Sigmoid colon (tissue), 7 donors: ENCODE measurements around the gene RELN. TPM values are rescaled to one million over a fixed set of nuclear protein-coding genes. Genes with fewer than 3 reads are reported as not detected.

ENCODE experiments used
- DNase-seq: peaks from one replicate; pipeline ENCODE4 v3.0.0-alpha.2; 2019
- H3K27ac ChIP-seq, 4 donors: fragments of 200-600 bp; sonication (generic); one replicate each; pipeline ENCODE4 v1.5.1; 2016 to 2019; ENCODE audit warnings: mild to moderate bottlenecking in 1 of 4
- H3K27me3 ChIP-seq, 3 donors: fragments of 200-600 bp; sonication (generic); one replicate each; pipeline ENCODE4 v1.5.1; 2019; ENCODE audit warnings: mild to moderate bottlenecking in 1 of 3
- H3K36me3 ChIP-seq, 4 donors: fragments of 200-600 bp; sonication (generic); one replicate each; pipeline ENCODE4 v1.5.1; 2016 to 2019
- H3K4me1 ChIP-seq, 4 donors: fragments of 200-600 bp; sonication (generic); one replicate each; pipeline ENCODE4 v1.5.1; 2017 to 2019
- H3K4me3 ChIP-seq, 4 donors: fragments of 200-600 bp; sonication (generic); one replicate each; pipeline ENCODE4 v1.5.1; 2017 to 2019; ENCODE audit warnings: mild to moderate bottlenecking in 2 of 4, moderate library complexity in 1 of 4
- H3K9me3 ChIP-seq, 4 donors: fragments of 200-600 bp in 3 of 4; sonication (generic) in 3 of 4; one replicate each; pipeline versions ENCODE4 v1.5.1 to v1.6.1; 2013 to 2019
- EP300 ChIP-seq, 4 donors: sonication (generic); formaldehyde crosslinking; IDR thresholded peaks; one replicate each; pipeline ENCODE4 v1.6.1; 2017; ENCODE audit warnings: antibody characterized with exemption in 4 of 4
- POLR2A ChIP-seq, 2 donors: fragments of 450-650 bp; IDR thresholded peaks; one replicate each; pipeline ENCODE4 v1.6.1; 2016; ENCODE audit warnings: antibody characterized with exemption in 2 of 2, mild to moderate bottlenecking in 2 of 2, moderate library complexity in 2 of 2
- POLR2AphosphoS5 ChIP-seq, 4 donors: sonication (generic); formaldehyde crosslinking; IDR thresholded peaks; one replicate each; pipeline ENCODE4 v1.6.1; 2017; ENCODE audit warnings: antibody characterized with exemption in 4 of 4
- WGBS, 2 donors: extraction: QIAGEN DNeasy Blood & Tissue Kit; methylation state at CpG; one replicate each; pipeline ENCODE4 v1.1.7; 2013; 5-methylcytosine and 5-hydroxymethylcytosine counted together
- intact Hi-C: fragments of 100-400 bp; cut with DNase I; formaldehyde crosslinking; loops from one replicate; pipeline ENCODE4 v1.15.1; 2023
- polyA plus RNA-seq, 3 donors: library from polyadenylated mRNA; stranded (reverse); fragments of 200-250 nt; gene quantifications; one replicate each; pipeline ENCODE4 v1.2.3, GENCODE V29; 2013
- total RNA-seq, 4 donors: library from RNA; depleted of rRNA; stranded (reverse); fragments of >200 nt; gene quantifications; one replicate each; pipeline ENCODE4 v1.1.0, GENCODE V29; 2016
- TF ChIP-seq, protein P1 (sequence below), 4 experiments: fragments of 450-650 bp in 3 of 4; fragments of 200-600 bp in 1 of 4; IDR thresholded peaks; one replicate each; pipeline ENCODE4 v1.5.1; 2016 to 2019; ENCODE audit warnings: antibody characterized with exemption in 4 of 4, mild to moderate bottlenecking in 3 of 4, moderate library complexity in 2 of 4
- donor health status: healthy with polysubstance abuse.
- donor health status: Bipolar disorder and iron deficiency.
- donor health status: healthy.

Gene RELN
- total and polyA plus RNA-seq, 7 donors, result under 0.01 to 9.2 (median 4.3) TPM; not detected in 1

DNA sequence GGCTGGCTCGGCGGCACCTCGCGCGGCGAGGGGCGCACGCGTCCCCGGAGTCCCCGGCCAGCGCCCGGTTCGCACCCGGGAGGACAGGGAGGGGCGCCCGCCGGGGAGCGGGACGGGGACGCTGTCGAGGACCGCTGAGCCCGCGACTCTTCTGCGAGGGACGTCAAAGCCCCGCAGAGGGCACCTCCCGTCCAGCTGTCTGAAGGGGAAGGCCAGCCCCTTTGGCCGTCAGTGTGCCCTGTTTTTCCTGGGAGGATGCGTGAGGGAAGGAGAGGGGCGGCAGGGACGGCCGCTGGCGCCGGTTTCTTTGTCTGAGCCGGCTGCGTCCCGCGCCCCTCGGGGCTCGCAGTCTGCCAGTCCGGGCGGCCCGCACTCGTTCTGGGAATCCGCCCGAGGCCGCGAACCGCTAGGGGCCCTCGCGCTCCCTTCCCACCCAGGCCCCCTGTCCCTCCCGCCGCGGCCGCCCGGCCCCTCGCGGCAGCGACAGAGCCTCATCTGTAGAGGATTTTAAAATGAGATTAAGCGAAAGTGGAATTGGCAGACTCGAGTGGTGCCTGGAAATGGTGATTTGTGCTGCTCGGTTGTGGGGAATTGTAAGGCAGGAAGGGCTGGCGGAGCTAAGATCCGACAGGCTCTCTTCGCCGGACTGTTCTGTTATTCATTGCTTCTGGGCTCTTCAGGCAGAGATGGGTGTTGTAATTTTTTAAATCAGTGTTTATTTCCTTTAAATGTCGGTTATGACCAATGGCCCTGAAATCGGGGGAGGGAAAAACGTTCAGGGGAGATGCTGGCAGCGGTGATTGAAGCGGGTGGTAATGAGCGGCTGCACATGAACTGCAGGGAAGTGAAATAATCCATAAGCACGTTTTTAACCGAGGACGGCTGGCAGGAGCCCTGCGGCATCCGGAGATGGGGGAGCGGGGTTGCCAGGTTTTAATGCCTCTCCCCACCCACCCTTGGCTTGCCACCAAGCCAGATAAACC, 618 bp upstream of the RELN start:
- intact Hi-C loops, result no loop called here
- no peak overlapping the region for H3K27ac ChIP-seq
- WGBS, 2 donors, result 2% methylated on average over 80 of the region's 80 CpGs

DNA sequence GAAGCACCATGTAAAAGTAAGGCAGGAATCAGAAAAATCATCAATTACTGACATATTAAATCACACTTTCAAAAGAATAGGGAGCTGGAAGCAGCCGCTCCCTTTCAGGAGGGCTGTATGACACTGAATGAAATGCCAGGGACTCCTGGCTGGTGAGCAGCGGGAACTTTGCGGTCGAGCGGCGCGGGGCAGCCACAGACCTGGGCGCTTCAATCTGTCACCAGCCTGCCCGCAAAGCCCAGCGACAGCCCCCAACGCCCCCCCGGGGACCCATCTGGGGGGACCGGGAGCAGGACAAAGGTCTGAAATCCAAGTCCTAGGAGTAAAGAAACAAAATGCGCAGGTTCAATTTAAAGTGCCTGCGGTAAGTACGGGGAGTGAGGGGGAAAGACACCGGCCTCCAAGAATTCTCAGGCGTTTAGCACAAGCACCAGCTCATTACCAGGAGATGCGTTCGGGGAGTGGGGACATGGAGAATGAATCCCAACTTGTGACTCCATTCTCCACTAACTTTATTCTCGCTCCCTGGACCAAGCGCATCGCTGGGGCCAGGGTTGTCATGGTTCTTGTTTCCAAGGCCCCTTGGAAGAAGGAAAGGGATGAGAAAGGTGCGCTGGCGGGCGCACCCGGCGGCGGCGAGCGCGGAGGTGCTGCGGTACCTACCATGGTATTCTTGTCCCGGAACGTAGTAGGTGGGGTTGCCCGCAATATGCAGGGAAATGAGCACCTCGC, 824 bp downstream of the RELN start:
- no peaks in the 10 kb centered on the region for H3K36me3 ChIP-seq
- H3K9me3 ChIP-seq, result no peaks in the 10 kb centered on the region
- H3K4me1 ChIP-seq, result peaks cover 0 to 20% (median 18%) of the 10 kb centered on the region in 4 donors
- WGBS, 2 donors, result 5 to 8% methylated on average over 37 of the region's 37 CpGs
- intact Hi-C loops, result no loop called here
- DNase-seq, result no peak
- TF ChIP-seq, protein P1, sequence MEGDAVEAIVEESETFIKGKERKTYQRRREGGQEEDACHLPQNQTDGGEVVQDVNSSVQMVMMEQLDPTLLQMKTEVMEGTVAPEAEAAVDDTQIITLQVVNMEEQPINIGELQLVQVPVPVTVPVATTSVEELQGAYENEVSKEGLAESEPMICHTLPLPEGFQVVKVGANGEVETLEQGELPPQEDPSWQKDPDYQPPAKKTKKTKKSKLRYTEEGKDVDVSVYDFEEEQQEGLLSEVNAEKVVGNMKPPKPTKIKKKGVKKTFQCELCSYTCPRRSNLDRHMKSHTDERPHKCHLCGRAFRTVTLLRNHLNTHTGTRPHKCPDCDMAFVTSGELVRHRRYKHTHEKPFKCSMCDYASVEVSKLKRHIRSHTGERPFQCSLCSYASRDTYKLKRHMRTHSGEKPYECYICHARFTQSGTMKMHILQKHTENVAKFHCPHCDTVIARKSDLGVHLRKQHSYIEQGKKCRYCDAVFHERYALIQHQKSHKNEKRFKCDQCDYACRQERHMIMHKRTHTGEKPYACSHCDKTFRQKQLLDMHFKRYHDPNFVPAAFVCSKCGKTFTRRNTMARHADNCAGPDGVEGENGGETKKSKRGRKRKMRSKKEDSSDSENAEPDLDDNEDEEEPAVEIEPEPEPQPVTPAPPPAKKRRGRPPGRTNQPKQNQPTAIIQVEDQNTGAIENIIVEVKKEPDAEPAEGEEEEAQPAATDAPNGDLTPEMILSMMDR (IDR thresholded peaks at IDR 0.05), result no peak
- TF ChIP-seq POLR2A (IDR thresholded peaks at IDR 0.05), result no peak
- no peak for TF ChIP-seq EP300 (IDR thresholded peaks at IDR 0.05)
- TF ChIP-seq POLR2AphosphoS5 (IDR thresholded peaks at IDR 0.05), result no peak
- H3K4me3 ChIP-seq, result peak overlapping the region; percentile 10 to 54 (median 44)
- H3K27ac ChIP-seq, result no peak overlapping the region
- peaks cover 4 to 49% (median 23%) of the 10 kb centered on the region in 3 donors for H3K27me3 ChIP-seq

More for the DNA sequence above, 618 bp upstream of the RELN start:
- DNase-seq, result no peak
- no peaks in the 10 kb centered on the region for H3K36me3 ChIP-seq
- peak overlapping the region; percentile 27 to 54 (median 44) for H3K4me3 ChIP-seq
- H3K27me3 ChIP-seq, result peaks cover 4 to 49% (median 23%) of the 10 kb centered on the region in 3 donors
- peaks cover 0 to 20% (median 18%) of the 10 kb centered on the region in 4 donors for H3K4me1 ChIP-seq
- no peaks in the 10 kb centered on the region for H3K9me3 ChIP-seq
- TF ChIP-seq EP300 (IDR thresholded peaks at IDR 0.05), result no peak
- TF ChIP-seq, protein P1 (IDR thresholded peaks at IDR 0.05), result no peak
- no peak for TF ChIP-seq POLR2A (IDR thresholded peaks at IDR 0.05)
- TF ChIP-seq POLR2AphosphoS5 (IDR thresholded peaks at IDR 0.05), result no peak

DNA sequence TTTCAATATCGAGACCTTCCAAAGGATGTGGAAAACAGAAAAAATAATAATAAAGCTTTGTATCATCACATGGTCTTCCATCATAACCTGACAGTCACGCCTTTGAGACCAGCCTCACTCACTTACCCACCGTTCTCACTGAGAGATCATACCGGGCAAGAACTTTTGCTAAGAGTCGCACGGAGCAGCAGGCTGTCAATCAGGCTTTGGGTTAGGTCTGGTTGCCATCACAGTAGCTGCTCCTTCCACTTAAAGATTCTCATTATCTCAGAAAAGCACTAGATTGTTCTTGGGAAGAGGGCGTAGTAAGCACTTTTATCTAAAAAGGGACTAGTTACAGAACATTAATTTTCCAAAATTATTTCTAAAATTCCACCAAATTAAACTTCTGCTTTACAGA, 2.0 kb downstream of the RELN start:
- no peak for DNase-seq
- TF ChIP-seq POLR2AphosphoS5 (IDR thresholded peaks at IDR 0.05) (no peak), EP300 (IDR thresholded peaks at IDR 0.05) (no peak), POLR2A (IDR thresholded peaks at IDR 0.05) (no peak)
- TF ChIP-seq, protein P1 (IDR thresholded peaks at IDR 0.05), result no peak
- intact Hi-C loops, result no loop called here
- Histone ChIP-seq H3K4me3 (no peak overlapping the region), H3K27me3 (peaks cover 4 to 49% (median 23%) of the 10 kb centered on the region in 3 donors), H3K4me1 (peaks cover 0 to 20% (median 18%) of the 10 kb centered on the region in 4 donors), H3K36me3 (no peaks in the 10 kb centered on the region), H3K27ac (no peak overlapping the region), H3K9me3 (no peaks in the 10 kb centered on the region)
- 62 to 72% methylated on average over 7 of the region's 7 CpGs for WGBS, 2 donors

DNA sequence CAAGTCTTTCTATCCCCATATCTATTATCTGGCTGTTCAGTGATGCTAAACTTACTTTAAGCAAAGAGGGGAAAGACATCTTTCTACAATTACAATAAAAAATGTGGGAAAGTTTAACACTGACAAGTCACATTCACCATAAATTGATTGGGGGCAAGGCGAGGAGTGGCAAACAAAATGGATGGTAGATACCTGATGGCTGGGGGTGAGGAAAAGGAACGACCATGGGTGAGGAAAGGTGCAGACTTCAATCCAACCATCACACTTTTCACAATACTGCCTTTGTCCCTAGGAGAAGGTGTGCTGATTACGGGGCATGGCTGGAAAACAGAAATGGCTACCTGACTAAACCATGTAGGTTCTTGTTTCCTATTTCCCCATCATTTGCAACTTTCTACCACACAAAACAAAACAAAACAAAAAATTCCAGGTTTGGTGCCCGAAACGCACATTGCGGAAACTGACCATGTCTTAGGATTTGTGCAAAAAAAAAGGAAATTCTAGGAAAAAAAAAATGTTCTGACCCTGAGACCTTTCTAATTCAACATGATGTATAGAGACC, 3.8 kb downstream of the RELN start:
- H3K27ac ChIP-seq, result no peak overlapping the region
- DNase-seq, result no peak
- intact Hi-C loops, result no loop called here
- H3K27me3 ChIP-seq, result peaks cover 4 to 43% (median 16%) of the 10 kb centered on the region in 3 donors
- no peaks in the 10 kb centered on the region for H3K9me3 ChIP-seq
- TF ChIP-seq POLR2A (IDR thresholded peaks at IDR 0.05), result no peak
- TF ChIP-seq EP300 (IDR thresholded peaks at IDR 0.05), result no peak
- TF ChIP-seq, protein P1 (IDR thresholded peaks at IDR 0.05), result no peak
- TF ChIP-seq POLR2AphosphoS5 (IDR thresholded peaks at IDR 0.05), result no peak
- peaks cover 0 to 20% (median 16%) of the 10 kb centered on the region in 4 donors for H3K4me1 ChIP-seq
- H3K36me3 ChIP-seq, result no peaks in the 10 kb centered on the region
- 69 to 84% methylated on average over 6 of the region's 6 CpGs for WGBS, 2 donors
- no peak overlapping the region for H3K4me3 ChIP-seq
